Hematopoietic multipotent progenitor cell treated with erythropoietin and hydrocortisone succinate and interleukin-3 and kit ligand, for 15 days (in vitro differentiated cells): ENCODE measurements around the gene TPCN1.
A peak's percentile ranks its signal among the peaks of the same experiment; 100 is the strongest.

Experiments
- DNase-seq: peaks from one replicate; pipeline ENCODE4 v3.0.0-alpha.2; 2015; ENCODE audit warnings: low spot score

Gene TPCN1

GRCh38 chr12:113226696-113227568 lies 5.7 kb downstream of the TPCN1 start:
- peak; percentile 20 for DNase-seq

- no peak for DNase-seq
Observed at GRCh38 chr12:113227686-113228391, 6.6 kb downstream of the TPCN1 start.

GRCh38 chr12:113228394-113229028 lies 7.2 kb downstream of the TPCN1 start:
- DNase-seq, result no peak

GRCh38 chr12:113230315-113231234 lies 9.3 kb downstream of the TPCN1 start:
- peak; percentile 27 for DNase-seq

- DNase-seq, result peak; percentile 67
Observed at GRCh38 chr12:113231235-113232088, 10.2 kb downstream of the TPCN1 start.

GRCh38 chr12:113232089-113232839 lies 11.0 kb downstream of the TPCN1 start:
- DNase-seq, result peak; percentile 25

DNA sequence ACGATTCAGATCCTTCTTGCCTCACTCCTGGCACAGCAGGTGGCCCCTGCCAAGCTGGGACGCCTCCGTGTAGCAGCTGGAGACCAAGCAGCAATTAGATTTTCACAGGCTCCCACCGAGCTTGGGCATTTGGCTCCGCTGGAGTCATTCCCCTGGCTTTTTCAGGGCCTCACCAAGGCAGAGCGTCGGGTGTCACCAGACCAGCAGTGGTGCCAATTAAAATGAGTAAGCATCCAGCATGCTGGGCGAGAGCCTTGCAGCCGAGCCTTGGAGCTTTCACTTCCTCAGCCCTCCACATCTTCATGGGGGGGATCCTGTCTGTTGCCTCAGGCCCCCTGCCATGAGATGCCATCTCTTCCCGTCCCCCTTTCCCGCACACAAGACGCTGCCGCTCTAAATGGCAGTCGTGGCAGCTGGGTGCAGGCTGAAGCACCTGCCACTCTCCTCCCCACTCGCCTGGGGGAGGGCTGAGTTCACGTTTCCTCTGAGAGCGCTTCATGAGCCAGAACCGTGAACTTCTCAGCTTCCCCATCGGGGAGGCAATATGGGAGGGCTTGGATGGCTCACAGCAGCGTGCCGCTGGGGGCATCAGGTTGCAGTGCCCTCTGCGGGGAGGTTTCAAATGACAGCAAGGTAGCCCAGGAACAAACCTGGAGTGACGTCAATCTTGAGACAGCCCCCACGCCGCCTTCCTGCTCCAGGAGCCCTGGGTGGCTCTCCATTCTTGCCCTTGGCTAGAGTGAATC lies 11.7 kb downstream of the TPCN1 start:
- peak; percentile 91 for DNase-seq

- DNase-seq, result no peak
Observed at GRCh38 chr12:113233967-113234366, 12.7 kb downstream of the TPCN1 start.

GRCh38 chr12:113234483-113234882 lies 13.2 kb downstream of the TPCN1 start:
- DNase-seq, result no peak

- DNase-seq, result no peak
Observed at GRCh38 chr12:113235976-113236375, 14.7 kb downstream of the TPCN1 start.

- peak; percentile 82 for DNase-seq
Observed at GRCh38 chr12:113236539-113237399, 15.5 kb downstream of the TPCN1 start.

DNA sequence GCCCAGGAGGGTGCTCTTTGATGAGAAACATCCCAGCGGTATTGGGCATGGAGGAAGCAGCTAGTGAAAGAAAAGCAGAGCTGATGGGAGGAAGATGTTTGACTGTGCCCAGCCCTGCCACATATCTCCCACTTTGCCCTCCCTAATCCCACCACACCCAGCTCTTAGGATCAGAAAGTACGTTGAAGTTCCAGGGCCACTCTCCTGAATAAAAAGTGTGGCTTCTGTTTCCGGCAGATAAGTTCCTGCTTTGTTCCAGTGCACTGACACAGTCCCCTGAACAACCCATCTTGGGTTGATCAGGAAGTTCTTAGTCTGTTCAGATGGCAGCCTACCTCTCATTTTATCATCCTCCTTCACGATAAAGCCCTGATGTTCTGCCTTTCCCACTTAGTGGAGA lies 16.5 kb downstream of the TPCN1 start:
- peak; percentile 15 for DNase-seq

DNA sequence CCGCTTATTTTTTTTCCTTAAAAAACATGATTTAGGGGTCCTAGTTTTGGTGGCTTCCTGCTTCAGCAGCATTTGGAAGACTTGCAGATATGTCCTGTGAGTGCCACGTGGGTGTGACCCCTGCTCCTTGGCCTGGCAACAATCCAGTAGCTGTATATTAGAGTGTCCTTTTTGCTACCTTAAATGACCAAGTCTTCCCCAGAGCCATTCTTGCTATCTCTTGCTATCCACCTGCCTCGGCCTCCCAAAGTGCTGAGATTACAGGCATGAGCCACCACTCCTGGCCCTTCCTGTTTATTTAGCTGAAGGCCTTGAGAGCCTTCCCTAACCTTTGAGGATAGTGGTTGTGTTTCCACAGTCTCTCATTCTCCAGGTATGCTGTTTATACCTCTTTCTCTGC lies 17.0 kb downstream of the TPCN1 start:
- peak; percentile 58 for DNase-seq

GRCh38 chr12:113239288-113239771 lies 18.1 kb downstream of the TPCN1 start:
- DNase-seq, result no peak

- no peak for DNase-seq
Observed at GRCh38 chr12:113239811-113240331, 18.6 kb downstream of the TPCN1 start.

DNA sequence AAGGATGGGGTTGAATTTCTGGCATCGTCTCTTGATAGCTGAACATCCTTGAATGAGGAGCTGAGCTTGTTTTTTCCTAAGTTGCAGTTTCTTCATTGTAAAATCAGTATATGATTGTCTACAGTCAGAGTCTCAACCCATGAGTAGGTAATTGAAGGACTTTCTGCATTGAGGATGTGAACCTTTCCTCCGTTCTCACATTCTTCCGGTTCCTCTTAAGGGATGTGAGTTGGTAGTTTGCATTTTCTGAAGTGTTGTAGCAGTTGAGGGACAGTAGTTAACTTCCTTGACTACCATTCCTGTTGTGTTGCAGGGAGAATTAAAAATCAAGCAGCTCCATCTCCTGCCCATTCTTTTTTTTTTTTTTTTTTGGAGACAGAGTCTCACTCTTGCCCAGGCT lies 19.1 kb downstream of the TPCN1 start:
- no peak for DNase-seq

DNA sequence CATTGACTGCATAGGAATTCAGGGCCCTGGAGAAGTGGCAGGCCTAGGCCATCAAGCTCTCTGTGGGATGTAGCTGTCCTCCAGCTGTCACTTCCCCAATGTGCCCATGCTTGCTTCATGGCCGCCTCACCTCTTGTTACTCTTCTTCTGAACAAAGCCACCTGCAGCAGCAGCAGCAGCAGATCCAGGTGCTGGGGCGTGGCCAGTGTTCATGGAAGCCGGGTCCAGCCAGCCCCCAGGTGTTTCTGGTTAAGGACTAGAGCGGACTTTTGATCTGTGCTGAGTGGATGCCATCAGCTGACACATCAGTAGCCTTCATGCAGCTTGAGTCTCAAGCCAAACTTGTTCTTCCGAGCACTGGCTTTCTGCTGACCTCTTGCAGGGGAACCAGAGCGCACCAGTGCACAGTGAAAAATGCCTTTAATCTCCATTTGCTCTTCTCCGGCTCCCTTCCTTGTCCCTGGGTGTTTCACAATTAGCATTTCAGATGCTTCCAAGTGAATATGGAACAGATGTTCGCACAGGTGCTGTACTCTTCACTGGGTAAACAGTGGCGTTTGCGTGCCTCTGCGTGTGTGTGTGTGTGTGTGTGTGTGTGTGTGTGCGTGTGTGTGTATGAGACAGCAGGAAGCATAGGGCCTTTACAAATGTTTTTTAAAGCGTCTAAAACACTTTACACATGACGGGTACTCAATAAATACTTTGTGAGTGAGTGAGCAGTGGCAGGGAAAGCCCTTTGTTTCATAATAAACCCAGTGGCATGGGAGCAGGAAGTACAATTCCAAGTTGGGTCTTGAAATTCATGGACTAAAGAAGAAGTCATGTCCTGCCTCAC lies 20.1 kb downstream of the TPCN1 start:
- no peak for DNase-seq
